Dedifferentiated amniotic fluid mesenchymal stem cell (primary cell): ENCODE data around the gene DCST1.
"Not testable (repeated sequence)": the region's sequence is repeated elsewhere in the genome, so short reads cannot be mapped to it uniquely, and the experiment has no call there.

Experiments used
- DNase-seq: peaks from one replicate; pipeline ENCODE4 v3.0.0-alpha.2; 2016; ENCODE audit errors: extremely low spot score

Gene DCST1, protein sequence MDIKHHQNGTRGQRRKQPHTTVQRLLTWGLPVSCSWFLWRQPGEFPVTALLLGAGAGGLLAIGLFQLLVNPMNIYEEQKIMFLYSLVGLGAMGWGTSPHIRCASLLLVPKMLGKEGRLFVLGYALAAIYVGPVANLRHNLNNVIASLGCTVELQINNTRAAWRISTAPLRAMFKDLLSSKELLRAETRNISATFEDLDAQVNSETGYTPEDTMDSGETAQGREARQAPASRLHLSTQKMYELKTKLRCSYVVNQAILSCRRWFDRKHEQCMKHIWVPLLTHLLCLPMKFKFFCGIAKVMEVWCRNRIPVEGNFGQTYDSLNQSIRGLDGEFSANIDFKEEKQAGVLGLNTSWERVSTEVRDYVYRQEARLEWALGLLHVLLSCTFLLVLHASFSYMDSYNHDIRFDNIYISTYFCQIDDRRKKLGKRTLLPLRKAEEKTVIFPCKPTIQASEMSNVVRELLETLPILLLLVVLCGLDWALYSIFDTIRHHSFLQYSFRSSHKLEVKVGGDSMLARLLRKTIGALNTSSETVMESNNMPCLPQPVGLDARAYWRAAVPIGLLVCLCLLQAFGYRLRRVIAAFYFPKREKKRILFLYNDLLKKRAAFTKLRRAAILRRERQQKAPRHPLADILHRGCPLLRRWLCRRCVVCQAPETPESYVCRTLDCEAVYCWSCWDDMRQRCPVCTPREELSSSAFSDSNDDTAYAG

GRCh38 chr1:155033524-155033923 is at the start of gene DCST1, which contains the start of gene DCST2:
Gene DCST1 (plus strand): TSS chr1:155033824. CDS start chr1:155034037, 213 bp downstream.
Gene DCST2 (minus strand): TSS chr1:155033781. CDS start chr1:155033701, 80 bp downstream.
- DNase-seq, result no peak

GRCh38 chr1:154986736-154987135 is 46.9 kb upstream of the DCST1 start:
- DNase-seq, result not testable (repeated sequence)

- DNase-seq, result no peak
These were observed 46.3 kb upstream of the DCST1 start for GRCh38 chr1:154987326-154987725.

DNA sequence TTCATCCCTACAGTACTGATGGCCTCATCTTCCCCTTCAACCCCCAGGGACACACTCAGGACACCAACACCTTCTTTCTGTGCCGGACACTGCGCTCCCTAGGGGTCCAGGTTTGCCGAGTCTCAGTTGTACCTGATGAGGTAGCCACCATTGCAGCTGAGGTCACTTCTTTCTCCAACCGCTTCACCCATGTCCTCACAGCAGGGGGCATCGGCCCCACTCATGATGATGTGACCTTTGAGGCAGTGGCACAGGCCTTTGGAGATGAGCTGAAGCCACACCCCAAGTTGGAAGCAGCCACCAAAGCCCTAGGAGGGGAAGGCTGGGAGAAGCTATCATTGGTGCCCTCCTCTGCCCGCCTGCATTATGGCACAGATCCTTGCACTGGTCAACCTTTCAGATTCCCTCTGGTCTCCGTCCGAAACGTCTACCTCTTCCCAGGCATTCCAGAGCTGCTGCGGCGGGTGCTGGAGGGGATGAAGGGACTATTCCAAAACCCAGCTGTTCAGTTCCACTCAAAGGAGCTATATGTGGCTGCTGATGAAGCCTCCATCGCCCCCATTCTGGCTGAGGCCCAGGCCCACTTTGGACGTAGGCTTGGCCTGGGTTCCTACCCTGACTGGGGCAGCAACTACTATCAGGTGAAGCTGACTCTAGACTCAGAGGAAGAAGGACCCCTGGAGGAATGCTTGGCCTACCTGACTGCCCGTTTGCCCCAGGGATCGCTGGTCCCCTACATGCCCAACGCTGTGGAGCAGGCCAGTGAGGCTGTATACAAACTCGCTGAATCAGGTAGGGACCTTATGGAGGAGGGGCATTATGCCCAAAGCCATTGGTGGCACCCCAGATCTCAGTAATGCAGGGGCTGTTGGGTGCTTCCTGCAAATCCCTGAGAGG is 45.3 kb upstream of the DCST1 start:
- no peak for DNase-seq

DNA sequence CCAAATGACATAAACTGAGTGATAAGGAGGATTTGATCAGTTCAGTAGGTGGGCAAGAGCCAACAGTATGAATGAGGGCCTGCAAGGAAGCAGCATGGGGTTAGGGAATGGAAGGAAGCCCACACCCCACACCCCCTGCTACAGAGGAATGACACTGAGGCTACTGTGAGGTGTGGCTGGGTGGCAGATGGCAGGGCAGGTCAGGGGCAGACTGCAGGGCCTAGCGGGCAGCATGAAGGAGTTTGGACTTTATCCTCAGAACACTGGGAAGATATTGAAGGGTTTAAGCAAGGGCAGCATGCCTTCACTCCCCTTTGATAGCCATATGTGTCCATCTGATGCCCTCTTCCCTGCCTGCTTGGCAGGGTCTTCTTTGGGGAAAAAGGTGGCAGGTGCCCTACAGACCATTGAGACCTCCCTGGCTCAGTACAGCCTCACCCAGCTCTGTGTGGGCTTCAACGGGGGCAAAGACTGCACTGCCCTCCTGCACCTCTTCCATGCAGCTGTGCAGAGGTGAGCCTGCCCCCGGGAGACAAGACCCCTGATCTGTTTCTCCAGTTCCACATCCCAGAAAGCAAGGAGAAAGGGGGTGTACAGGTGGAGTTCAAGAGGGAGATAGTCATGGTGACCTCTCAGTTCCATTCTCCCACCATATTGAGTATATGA is 44.3 kb upstream of the DCST1 start:
- no peak for DNase-seq

DNA sequence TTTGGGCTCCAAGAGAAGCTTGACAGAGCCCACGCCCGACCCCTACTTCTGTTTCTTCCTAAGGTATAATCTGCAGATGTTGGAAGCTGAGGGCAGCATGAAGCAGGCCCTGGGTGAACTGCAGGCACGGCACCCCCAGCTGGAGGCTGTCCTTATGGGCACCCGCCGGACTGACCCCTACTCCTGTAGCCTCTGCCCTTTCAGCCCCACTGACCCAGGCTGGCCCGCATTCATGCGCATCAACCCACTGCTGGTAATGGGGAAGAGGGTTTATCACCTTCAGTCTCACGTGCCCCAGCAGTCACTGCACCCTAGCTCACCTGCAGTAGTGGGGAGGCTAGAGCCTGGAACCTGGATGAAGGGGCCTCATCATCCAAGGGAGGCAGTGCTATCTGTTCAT is 43.3 kb upstream of the DCST1 start:
- no peak for DNase-seq

DNA sequence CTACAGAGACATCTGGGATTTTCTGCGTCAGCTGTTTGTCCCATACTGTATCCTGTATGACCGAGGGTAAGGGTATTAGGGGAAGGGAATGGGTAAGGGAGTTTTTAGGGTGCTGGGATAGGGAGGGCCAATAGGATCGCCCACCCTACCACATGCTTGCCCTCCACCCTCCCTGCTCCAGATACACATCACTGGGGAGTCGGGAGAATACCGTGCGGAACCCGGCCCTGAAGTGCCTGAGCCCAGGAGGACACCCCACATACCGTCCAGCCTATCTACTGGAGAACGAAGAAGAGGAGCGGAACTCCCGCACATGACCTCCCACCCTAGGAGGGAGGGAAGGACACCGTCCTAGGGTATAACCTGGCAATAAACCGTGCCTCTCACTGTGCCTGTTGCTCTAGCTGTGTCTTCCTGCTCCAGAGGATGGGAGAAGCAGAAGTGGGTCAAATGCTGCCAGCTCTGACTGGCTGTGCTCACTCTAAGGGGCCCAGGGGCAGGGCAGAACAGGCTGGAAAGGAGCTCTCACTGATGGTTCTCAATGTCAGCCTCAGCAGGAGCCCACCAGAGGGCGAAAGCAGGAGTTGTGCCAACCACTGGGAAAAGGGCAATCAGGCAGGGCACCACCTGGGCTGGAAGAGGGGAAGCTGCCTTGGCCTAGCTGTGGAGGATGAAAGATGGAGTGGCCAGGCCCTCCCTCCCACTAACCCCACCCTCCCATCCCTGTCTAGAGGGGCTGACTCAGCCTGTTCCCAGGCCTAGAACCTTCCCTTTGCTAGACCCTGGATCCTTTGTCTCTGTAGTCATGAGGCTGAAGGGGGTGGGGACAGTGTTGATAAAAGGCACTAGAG is 40.7 kb upstream of the DCST1 start:
- no peak for DNase-seq

DNA sequence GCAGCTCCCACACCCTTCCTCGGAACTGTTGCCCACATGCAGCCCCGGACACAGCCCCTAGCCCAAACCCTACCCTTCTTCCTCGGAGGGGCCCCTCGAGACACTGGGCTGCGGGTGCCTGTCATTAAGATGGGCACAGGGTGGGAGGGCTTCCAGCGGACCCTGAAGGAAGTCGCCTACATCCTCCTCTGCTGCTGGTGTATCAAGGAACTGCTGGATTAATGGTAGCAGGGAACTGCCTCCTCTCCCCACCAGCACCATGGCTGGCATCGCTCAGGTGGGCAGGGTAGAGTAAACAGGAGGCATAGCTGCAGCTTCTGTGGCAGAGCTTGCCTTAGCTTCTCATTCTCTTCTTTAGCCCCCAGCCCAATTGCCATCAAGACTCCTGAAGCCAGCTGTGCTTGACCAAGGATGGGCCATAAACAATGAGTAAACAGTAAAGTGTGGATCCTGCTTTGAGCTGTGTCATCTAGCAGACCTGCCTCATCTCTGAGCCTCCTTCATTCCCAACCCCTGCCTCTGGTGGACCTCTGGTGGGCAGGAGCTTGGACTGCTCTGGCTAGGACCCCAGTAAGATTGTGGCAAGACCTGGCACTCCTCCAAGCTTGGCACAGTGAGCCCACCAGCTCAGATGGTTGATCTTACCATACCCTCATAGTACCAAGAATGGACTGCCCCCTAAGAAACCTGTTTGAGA is 39.9 kb upstream of the DCST1 start, which contains the start of gene LENEP:
TSS of gene LENEP (plus strand) at position 15 of the 697 bp plus-strand sequence. CDS start at position 37, 22 bp downstream.
- no peak for DNase-seq

DNA sequence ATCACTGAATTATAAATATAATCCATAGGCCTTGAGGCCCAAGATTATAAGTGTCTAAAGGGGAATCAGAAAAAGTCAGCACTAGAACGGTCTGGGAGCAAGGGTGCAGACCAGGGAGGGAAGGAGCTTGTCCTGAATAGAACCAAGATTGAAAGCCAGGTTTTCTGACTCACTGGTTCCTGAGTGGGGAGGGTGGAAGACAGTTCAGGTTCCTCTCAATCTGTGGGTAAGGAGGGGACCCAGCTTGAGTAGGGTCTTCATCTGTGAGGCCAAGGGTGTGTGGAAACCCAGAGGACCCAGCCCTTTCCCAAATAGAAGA is 39.4 kb upstream of the DCST1 start:
- no peak for DNase-seq

GRCh38 chr1:154994591-154994990 is 39.0 kb upstream of the DCST1 start:
- no peak for DNase-seq

GRCh38 chr1:154995301-154995983 is 38.2 kb upstream of the DCST1 start:
- peak; percentile 74 for DNase-seq

- DNase-seq, result no peak
These were observed 36.5 kb upstream of the DCST1 start for GRCh38 chr1:154996966-154997701.

DNA sequence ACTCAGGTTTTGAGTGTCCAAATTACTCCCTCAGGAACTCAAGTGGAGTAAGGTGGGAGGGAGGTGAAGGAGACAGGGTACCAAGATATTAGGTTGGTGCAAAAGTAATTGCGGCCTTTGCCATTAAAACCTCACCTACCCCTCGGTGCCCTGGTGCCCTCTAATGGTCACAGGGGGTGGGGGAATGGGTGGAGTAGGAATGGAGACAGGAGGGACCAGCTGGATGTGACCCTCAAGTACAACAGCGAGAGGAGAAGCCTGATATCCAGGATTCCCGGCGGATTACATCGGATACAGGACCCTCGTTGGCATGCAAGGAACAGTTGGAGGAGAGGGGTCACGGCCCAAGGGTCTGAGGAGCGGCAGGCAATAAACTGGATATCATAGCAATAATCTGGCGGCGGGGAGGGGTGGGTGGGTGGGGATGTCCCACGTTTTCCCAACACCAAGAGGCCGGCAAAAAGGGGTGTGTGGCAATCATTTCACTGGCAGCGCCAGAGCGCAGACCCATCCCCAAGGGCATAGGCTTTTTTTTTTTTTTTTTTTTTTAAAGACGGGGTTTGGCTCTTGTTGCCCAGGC is 35.3 kb upstream of the DCST1 start:
- no peak for DNase-seq

GRCh38 chr1:154998818-154999570 is 34.6 kb upstream of the DCST1 start:
- DNase-seq, result peak; percentile 54

GRCh38 chr1:154999571-155000410 is 33.8 kb upstream of the DCST1 start:
- no peak for DNase-seq

DNA sequence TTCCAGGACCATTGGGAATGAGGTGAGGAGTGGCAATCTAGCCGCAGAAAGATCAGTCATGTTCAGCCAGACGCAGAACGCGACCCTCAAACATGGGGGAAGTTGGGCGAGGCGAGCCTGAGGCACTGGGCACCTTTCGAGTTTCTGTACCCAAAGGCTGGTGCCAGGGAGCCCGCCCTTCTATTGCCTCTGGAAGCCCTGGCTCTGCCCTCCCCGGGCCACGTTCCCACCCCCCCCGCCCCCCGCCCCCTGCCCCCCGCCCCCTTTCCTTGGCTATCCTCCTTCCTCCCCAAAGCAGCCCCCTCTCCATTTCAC is 33.3 kb upstream of the DCST1 start:
- DNase-seq, result no peak
